HG03521 (cell line): ENCODE measurements around the gene KRT82.
"Not testable (repeated sequence)": the region's sequence is repeated elsewhere in the genome, so short reads cannot be mapped to it uniquely, and the experiment has no call there.

ENCODE experiments used
- ATAC-seq: cut with Tn5 transposase; IDR thresholded peaks from one replicate; pipeline ENCODE4 v1.9.1; 2021; ENCODE audit warnings: mild to moderate bottlenecking, moderate library complexity; ENCODE audit not compliant: unreplicated experiment

Gene KRT82

GRCh38 chr12:52405922-52406385, at the start of gene KRT82:
Gene KRT82 (minus strand): TSS chr12:52406335. CDS start chr12:52406277, 58 bp downstream.
- ATAC-seq: no peak

- ATAC-seq: no peak
Observed at GRCh38 chr12:52455821-52456220, 49.7 kb upstream of the KRT82 start.

GRCh38 chr12:52454411-52455201, 48.5 kb upstream of the KRT82 start:
- ATAC-seq: no peak

- no peak for ATAC-seq
Observed at GRCh38 chr12:52452101-52452500, 46.0 kb upstream of the KRT82 start, which contains the start of gene KRT6B. Gene KRT6B (minus strand): TSS chr12:52452146. CDS start chr12:52452078, 68 bp downstream.

GRCh38 chr12:52448228-52448627, 42.1 kb upstream of the KRT82 start:
- no peak for ATAC-seq

- ATAC-seq: not testable (repeated sequence)
Observed at GRCh38 chr12:52447196-52447595, 41.1 kb upstream of the KRT82 start.

- ATAC-seq: no peak
Observed at GRCh38 chr12:52446367-52447045, 40.4 kb upstream of the KRT82 start.

- ATAC-seq: no peak
Observed at GRCh38 chr12:52445876-52446275, 39.7 kb upstream of the KRT82 start.

- no peak for ATAC-seq
Observed at GRCh38 chr12:52444647-52445595, 38.8 kb upstream of the KRT82 start.

- ATAC-seq: no peak
Observed at GRCh38 chr12:52443966-52444365, 37.8 kb upstream of the KRT82 start.

GRCh38 chr12:52442600-52443061, 36.5 kb upstream of the KRT82 start:
- ATAC-seq: no peak

- no peak for ATAC-seq
Observed at GRCh38 chr12:52441320-52441911, 35.3 kb upstream of the KRT82 start.

GRCh38 chr12:52440821-52441319, 34.7 kb upstream of the KRT82 start:
- ATAC-seq: no peak

GRCh38 chr12:52439845-52440244, 33.7 kb upstream of the KRT82 start:
- ATAC-seq: no peak

- ATAC-seq: no peak
Observed at GRCh38 chr12:52439420-52439819, 33.3 kb upstream of the KRT82 start.

GRCh38 chr12:52438305-52439301, 32.5 kb upstream of the KRT82 start:
- no peak for ATAC-seq

GRCh38 chr12:52437508-52437907, 31.4 kb upstream of the KRT82 start:
- no peak for ATAC-seq

- no peak for ATAC-seq
Observed at GRCh38 chr12:52436828-52437474, 30.8 kb upstream of the KRT82 start.
